ENCODE data around the gene IGSF8. TPM values are rescaled to one million over a fixed set of nuclear protein-coding genes. Genes with fewer than 3 reads are reported as not detected.
"Not testable (repeated sequence)": the region's sequence is repeated elsewhere in the genome, so short reads cannot be mapped to it uniquely, and the experiment has no call there.

The IGSF8 gene
- total RNA-seq, 1 experiment from 2014 or later = 101 TPM

- no peak for TF ChIP-seq IRF2 (CRISPR knock-in tag; IDR thresholded peaks at IDR 0.05; ENCODE audit: borderline replicate concordance, low read depth)
- TF ChIP-seq TEAD1 (CRISPR knock-in tag; IDR thresholded peaks at IDR 0.05) = no peak
- TF ChIP-seq ERG (CRISPR knock-in tag; IDR thresholded peaks at IDR 0.05) = no peak
These were observed 29.6 kb upstream of the IGSF8 start (continued) for GRCh38 chr1:160127865-160128523.

GRCh38 chr1:160127381-160127780, 29.0 kb upstream of the IGSF8 start:
- DNase-seq (ENCODE audit: low spot score) (no peak), ATAC-seq (no peak)
- no peaks in the 10 kb centered on the region for H3K27me3 Mint-ChIP-seq (ENCODE audit: low read depth)
- H3K4me1 Mint-ChIP-seq = peaks cover 12% of the 10 kb centered on the region
- H3K4me3 Mint-ChIP-seq = no peak overlapping the region
- H3K27ac Mint-ChIP-seq = no peak overlapping the region; the same call in 1 of the 2 replicates
- ChIA-PET POLR2A (no interaction called here), CTCF (interaction anchor here (0.7 to 2.2 kb wide), 6 partner anchors 9 to 125 kb away, joined by 3 to 7 read pairs (median 3); no protein-coding TSS in a partner anchor)
- no peaks in the 10 kb centered on the region for H3K9me3 Mint-ChIP-seq
- TF ChIP-seq ERG (CRISPR knock-in tag; IDR thresholded peaks at IDR 0.05) = no peak
- no peak for TF ChIP-seq AFF4 (CRISPR knock-in tag; IDR thresholded peaks at IDR 0.05; ENCODE audit: borderline replicate concordance)
- no peak for TF ChIP-seq SMAD4 (CRISPR knock-in tag; IDR thresholded peaks at IDR 0.05)
- TF ChIP-seq ATF6 (CRISPR knock-in tag; IDR thresholded peaks at IDR 0.05) = no peak
- no peak for TF ChIP-seq ZMAT4 (CRISPR knock-in tag; IDR thresholded peaks at IDR 0.05)
- H3K36me3 Mint-ChIP-seq = peaks cover 50% of the 10 kb centered on the region

GRCh38 chr1:160126342-160126741, 27.9 kb upstream of the IGSF8 start:
- CTCF ChIA-PET = interaction anchor here (1.0 to 1.5 kb wide), 2 partner anchors 25 to 36 kb away, joined by 3 read pairs; no protein-coding TSS in a partner anchor
- DNase-seq (ENCODE audit: low spot score); H3K27ac Mint-ChIP-seq; POLR2A ChIA-PET; H3K27me3 Mint-ChIP-seq (ENCODE audit: low read depth); H3K4me3 Mint-ChIP-seq; H3K9me3 Mint-ChIP-seq; ATAC-seq: not testable (repeated sequence)
- H3K4me1 Mint-ChIP-seq = peaks cover 12% of the 10 kb centered on the region
- peaks cover 50% of the 10 kb centered on the region for H3K36me3 Mint-ChIP-seq

GRCh38 chr1:160125746-160126145, 27.3 kb upstream of the IGSF8 start:
- H3K27ac Mint-ChIP-seq = no peak overlapping the region
- no peak for DNase-seq (ENCODE audit: low spot score)
- H3K36me3 Mint-ChIP-seq = peaks cover 44% of the 10 kb centered on the region

More at GRCh38 chr1:160125746-160126145, 27.3 kb upstream of the IGSF8 start:
- ATAC-seq = no peak
- Mint-ChIP-seq H3K27me3 (ENCODE audit: low read depth) (no peaks in the 10 kb centered on the region), H3K4me1 (peaks cover 12% of the 10 kb centered on the region), H3K4me3 (no peak overlapping the region), H3K9me3 (no peaks in the 10 kb centered on the region)
- TF ChIP-seq MXD4 (CRISPR knock-in tag; IDR thresholded peaks at IDR 0.05; ENCODE audit: borderline replicate concordance) (no peak), CBFB (CRISPR knock-in tag; IDR thresholded peaks at IDR 0.05; ENCODE audit: low read depth) (no peak), ZNF416 (CRISPR knock-in tag; IDR thresholded peaks at IDR 0.05) (no peak), ATF3 (CRISPR knock-in tag; conservative IDR thresholded peaks at IDR 0.05) (no peak), NFATC4 (CRISPR knock-in tag; IDR thresholded peaks at IDR 0.05) (no peak)
- ChIA-PET CTCF (interaction anchor here (0.6 to 2.2 kb wide), 8 partner anchors 22 to 126 kb away, joined by 3 to 35 read pairs (median 3); no protein-coding TSS in a partner anchor), POLR2A (no interaction called here)

Measured in WTC11 (cell line).